SK-N-MC (cell line): ENCODE results near the gene PDE4D.

Experiments
- DNase-seq: peaks from one replicate; pipeline ENCODE4 v3.0.0-alpha.2; 2011; ENCODE audit warnings: low read depth, low spot score
- H3K27ac ChIP-seq: fragments of 200-600 bp; sonication (generic); 2 replicates; pipeline ENCODE4 v1.5.1; 2016; ENCODE audit warnings: mixed run types
- H3K36me3 ChIP-seq: fragments of 200-600 bp; sonication (generic); 2 replicates; pipeline ENCODE4 v1.6.1; 2017; ENCODE audit warnings: antibody characterized with exemption, low read length, mixed read lengths; ENCODE audit not compliant: insufficient read depth
- H3K4me3 ChIP-seq: fragments of 200-600 bp; sonication (generic); 2 replicates; pipeline ENCODE4 v1.5.1; 2016
- H3K9ac ChIP-seq: fragments of 200-600 bp; sonication (generic); 2 replicates; pipeline ENCODE4 v1.8.0; 2017; ENCODE audit warnings: mixed run types, mixed read lengths; ENCODE audit not compliant: insufficient read length
- H3K9me3 ChIP-seq: fragments of 200-600 bp; sonication (generic); 2 replicates; pipeline ENCODE4 v1.6.1; 2017; ENCODE audit warnings: low read depth, mild to moderate bottlenecking, antibody characterized with exemption, low read length, moderate library complexity, mixed read lengths
- EZH2 ChIP-seq: fragments of 200-600 bp; sonication (generic); IDR thresholded peaks from one replicate; pipeline ENCODE4 v1.6.1; 2017; ENCODE audit warnings: antibody characterized with exemption
- FOXP2 ChIP-seq: optimal IDR thresholded peaks from 2 replicates; pipeline ENCODE3; 2011; ENCODE audit warnings: mild to moderate bottlenecking, moderate library complexity; ENCODE audit not compliant: insufficient read depth; ENCODE audit errors: extremely low read length, control extremely low read depth
- POLR2AphosphoS5 ChIP-seq: IDR thresholded peaks from 2 replicates; pipeline ENCODE4 v1.6.1; 2012; ENCODE audit warnings: mild to moderate bottlenecking, low read depth, low read length, borderline replicate concordance

PDE4D gene

GRCh38 chr5:59259237-59259636 is 634.3 kb downstream of the PDE4D start:
- no peak for TF ChIP-seq POLR2AphosphoS5
- TF ChIP-seq FOXP2: no peak
- no peak for TF ChIP-seq EZH2
- Histone ChIP-seq H3K9me3 (no peaks in the 10 kb centered on the region), H3K4me3 (no peak overlapping the region), H3K36me3 (no peaks in the 10 kb centered on the region), H3K27ac (peak overlapping the region; percentile 35), H3K9ac (no peak overlapping the region)
- no peak for DNase-seq

GRCh38 chr5:59257488-59258400 is 635.8 kb downstream of the PDE4D start:
- TF ChIP-seq EZH2 (no peak), FOXP2 (no peak), POLR2AphosphoS5 (no peak)

GRCh38 chr5:59256331-59256730 is 637.2 kb downstream of the PDE4D start:
- H3K9ac ChIP-seq: no peak overlapping the region
- peak; percentile 37 for TF ChIP-seq FOXP2
- no peak for TF ChIP-seq EZH2
- no peaks in the 10 kb centered on the region for H3K36me3 ChIP-seq
- peak overlapping the region; percentile 56 for H3K27ac ChIP-seq
- H3K4me3 ChIP-seq: peak overlapping the region; percentile 6; the same call in 1 of the 2 replicates
- no peaks in the 10 kb centered on the region for H3K9me3 ChIP-seq
- DNase-seq: no peak

More at GRCh38 chr5:59257488-59258400, 635.8 kb downstream of the PDE4D start:
- no peak for DNase-seq
- Histone ChIP-seq H3K27ac (no peak overlapping the region), H3K9me3 (no peaks in the 10 kb centered on the region), H3K36me3 (no peaks in the 10 kb centered on the region), H3K4me3 (no peak overlapping the region), H3K9ac (no peak overlapping the region)

GRCh38 chr5:59254055-59254687 is 639.4 kb downstream of the PDE4D start:
- no peak for DNase-seq
- Histone ChIP-seq H3K9ac (no peak overlapping the region), H3K36me3 (no peaks in the 10 kb centered on the region), H3K9me3 (no peaks in the 10 kb centered on the region), H3K27ac (no peak overlapping the region), H3K4me3 (no peak overlapping the region)
- TF ChIP-seq POLR2AphosphoS5 (no peak), EZH2 (no peak), FOXP2 (no peak)

GRCh38 chr5:59253625-59254024 is 639.9 kb downstream of the PDE4D start:
- no peaks in the 10 kb centered on the region for H3K9me3 ChIP-seq
- no peak for DNase-seq
- H3K27ac ChIP-seq: no peak overlapping the region
- no peaks in the 10 kb centered on the region for H3K36me3 ChIP-seq
- no peak for TF ChIP-seq FOXP2
- TF ChIP-seq EZH2: no peak
- TF ChIP-seq POLR2AphosphoS5: no peak
- no peak overlapping the region for H3K9ac ChIP-seq
- H3K4me3 ChIP-seq: no peak overlapping the region

- Histone ChIP-seq H3K9ac (no peak overlapping the region), H3K9me3 (no peaks in the 10 kb centered on the region), H3K4me3 (no peak overlapping the region), H3K36me3 (no peaks in the 10 kb centered on the region), H3K27ac (no peak overlapping the region)
- DNase-seq: no peak
- TF ChIP-seq POLR2AphosphoS5 (no peak), FOXP2 (no peak), EZH2 (no peak)
These were observed 641.9 kb downstream of the PDE4D start for GRCh38 chr5:59251627-59252026.

- H3K36me3 ChIP-seq: no peaks in the 10 kb centered on the region
- TF ChIP-seq POLR2AphosphoS5 (no peak), FOXP2 (no peak), EZH2 (no peak)
- H3K9me3 ChIP-seq: no peaks in the 10 kb centered on the region
- no peak for DNase-seq
- peak overlapping the region; percentile 22 for H3K9ac ChIP-seq
- no peak overlapping the region for H3K4me3 ChIP-seq
- peak overlapping the region; percentile 89 for H3K27ac ChIP-seq
These were observed 643.8 kb downstream of the PDE4D start for GRCh38 chr5:59249726-59250125.

- peak overlapping the region; percentile 52 for H3K4me3 ChIP-seq
- no peak for DNase-seq
- H3K36me3 ChIP-seq: no peaks in the 10 kb centered on the region
- H3K9me3 ChIP-seq: no peaks in the 10 kb centered on the region
- peak overlapping the region; percentile 89 for H3K27ac ChIP-seq
- peak overlapping the region; percentile 43 for H3K9ac ChIP-seq
- TF ChIP-seq POLR2AphosphoS5 (no peak), FOXP2 (no peak), EZH2 (no peak)
These were observed 644.4 kb downstream of the PDE4D start for GRCh38 chr5:59249160-59249559.
